Osteoblast (primary cell): ENCODE data around the gene TSPAN15. TPM values are rescaled to one million over a fixed set of nuclear protein-coding genes. Genes with fewer than 3 reads are reported as not detected.

Source experiments
- DNase-seq: peaks from one replicate; pipeline ENCODE4 v3.0.0; 2011; ENCODE audit warnings: low spot score, mixed read lengths; ENCODE audit not compliant: insufficient read length; ENCODE audit errors: missing footprints
- H2AFZ ChIP-seq: 2 replicates; pipeline ENCODE4 v1.6.0; 2011; ENCODE audit warnings: mild to moderate bottlenecking, low read length
- H3K27ac ChIP-seq: 2 replicates; pipeline ENCODE4 v1.5.1; 2011; ENCODE audit warnings: mild to moderate bottlenecking, low read depth, low read length, moderate library complexity
- H3K27me3 ChIP-seq: 2 replicates; pipeline ENCODE4 v1.6.0; 2012; ENCODE audit warnings: mild to moderate bottlenecking, control low read depth, inconsistent platforms, low read length, moderate library complexity; ENCODE audit not compliant: insufficient read depth
- H3K36me3 ChIP-seq: 2 replicates; pipeline ENCODE4 v1.5.1; 2011; ENCODE audit warnings: mild to moderate bottlenecking, low read length, control low read depth, moderate library complexity; ENCODE audit not compliant: insufficient read depth
- H3K4me1 ChIP-seq: 2 replicates; pipeline ENCODE4 v1.5.1; 2011; ENCODE audit warnings: mild to moderate bottlenecking, low read length, control low read depth, moderate library complexity; ENCODE audit not compliant: insufficient read depth
- H3K4me2 ChIP-seq: 2 replicates; pipeline ENCODE4 v1.6.0; 2011; ENCODE audit warnings: mild to moderate bottlenecking, low read length; ENCODE audit not compliant: insufficient read depth
- H3K4me3 ChIP-seq: fragments of 200-600 bp; sonication (generic); 3 replicates; pipeline ENCODE4 v1.5.1; 2012; ENCODE audit warnings: mild to moderate bottlenecking, low read length, inconsistent platforms; ENCODE audit not compliant: insufficient read depth
- H3K79me2 ChIP-seq: 2 replicates; pipeline ENCODE4 v1.6.0; 2012; ENCODE audit warnings: mild to moderate bottlenecking, low read length, control low read depth, inconsistent platforms; ENCODE audit not compliant: insufficient read depth
- H3K9me3 ChIP-seq: 2 replicates; pipeline ENCODE4 v1.5.1; 2011; ENCODE audit warnings: low read depth, low read length, control low read depth
- H4K20me1 ChIP-seq: 2 replicates; pipeline ENCODE4 v1.6.0; 2012; ENCODE audit warnings: mild to moderate bottlenecking, low read length, control low read depth; ENCODE audit not compliant: insufficient read depth
- total RNA-seq: library from RNA; depleted of rRNA; stranded (reverse); fragments of >200 nt; gene quantifications from 2 replicates; pipeline ENCODE4 v1.2.3, GENCODE V29; 2012
- TF ChIP-seq, protein P1 (sequence below): IDR thresholded peaks from 2 replicates; pipeline ENCODE4 v1.5.1; 2011; ENCODE audit warnings: mild to moderate bottlenecking, low read depth, low read length, moderate library complexity; ENCODE audit errors: extremely low read depth

Gene TSPAN15
- total RNA-seq, 1 donor, result 0.72 TPM

DNA sequence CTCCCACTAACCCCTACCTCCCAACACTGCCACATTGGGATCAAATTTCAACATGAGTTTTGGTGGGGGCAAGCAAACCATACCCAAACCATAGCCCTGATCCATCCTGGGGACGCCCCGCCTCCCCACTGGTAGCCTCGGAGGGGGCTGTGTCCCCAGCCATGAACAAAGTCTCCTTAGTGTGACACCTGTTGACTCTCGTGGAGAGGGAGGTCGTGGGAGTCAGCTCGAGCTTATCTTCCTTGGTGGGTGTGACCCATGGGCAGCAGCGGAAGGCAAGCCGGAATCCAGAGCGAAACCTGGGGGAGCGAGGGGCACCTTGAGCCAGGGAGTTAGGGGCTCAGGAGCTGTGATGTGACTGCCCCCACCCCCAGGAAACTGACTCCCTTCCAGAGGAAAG is 46.5 kb upstream of the TSPAN15 start:
- Histone ChIP-seq H3K36me3 (peaks cover 31% of the 10 kb centered on the region), H3K9me3 (no peaks in the 10 kb centered on the region), H3K4me3 (no peak overlapping the region), H2AFZ (no peak overlapping the region), H4K20me1 (no peaks in the 10 kb centered on the region), H3K27me3 (no peaks in the 10 kb centered on the region), H3K79me2 (peaks cover under 1% of the 10 kb centered on the region), H3K27ac (no peak overlapping the region), H3K4me2 (no peak overlapping the region), H3K4me1 (peaks cover 43% of the 10 kb centered on the region)
- no peak for DNase-seq
- TF ChIP-seq, protein P1, sequence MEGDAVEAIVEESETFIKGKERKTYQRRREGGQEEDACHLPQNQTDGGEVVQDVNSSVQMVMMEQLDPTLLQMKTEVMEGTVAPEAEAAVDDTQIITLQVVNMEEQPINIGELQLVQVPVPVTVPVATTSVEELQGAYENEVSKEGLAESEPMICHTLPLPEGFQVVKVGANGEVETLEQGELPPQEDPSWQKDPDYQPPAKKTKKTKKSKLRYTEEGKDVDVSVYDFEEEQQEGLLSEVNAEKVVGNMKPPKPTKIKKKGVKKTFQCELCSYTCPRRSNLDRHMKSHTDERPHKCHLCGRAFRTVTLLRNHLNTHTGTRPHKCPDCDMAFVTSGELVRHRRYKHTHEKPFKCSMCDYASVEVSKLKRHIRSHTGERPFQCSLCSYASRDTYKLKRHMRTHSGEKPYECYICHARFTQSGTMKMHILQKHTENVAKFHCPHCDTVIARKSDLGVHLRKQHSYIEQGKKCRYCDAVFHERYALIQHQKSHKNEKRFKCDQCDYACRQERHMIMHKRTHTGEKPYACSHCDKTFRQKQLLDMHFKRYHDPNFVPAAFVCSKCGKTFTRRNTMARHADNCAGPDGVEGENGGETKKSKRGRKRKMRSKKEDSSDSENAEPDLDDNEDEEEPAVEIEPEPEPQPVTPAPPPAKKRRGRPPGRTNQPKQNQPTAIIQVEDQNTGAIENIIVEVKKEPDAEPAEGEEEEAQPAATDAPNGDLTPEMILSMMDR, result no peak

DNA sequence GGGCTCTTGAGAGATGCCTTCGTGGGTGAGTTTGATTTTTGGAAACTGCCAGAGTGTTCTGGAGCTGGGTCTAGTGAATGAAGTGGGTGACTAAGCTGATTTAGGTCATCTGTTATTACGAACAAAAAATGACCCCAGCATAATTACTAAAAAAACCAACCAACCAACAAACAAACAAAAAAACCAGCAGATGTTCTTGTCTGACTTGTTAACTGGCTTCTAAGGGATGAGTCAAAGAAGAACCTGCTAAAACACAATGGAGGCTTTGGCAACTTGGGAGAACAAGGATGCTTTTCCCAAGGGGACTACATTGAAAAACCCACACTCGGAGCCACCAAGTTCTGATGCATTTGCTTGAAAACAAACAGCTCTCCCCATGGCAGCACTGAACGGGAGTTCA is 46.0 kb upstream of the TSPAN15 start:
- Histone ChIP-seq H3K79me2 (no peaks in the 10 kb centered on the region), H3K27ac (peak overlapping the region; percentile 28), H3K9me3 (no peaks in the 10 kb centered on the region), H3K4me3 (no peak overlapping the region), H3K36me3 (peaks cover 26% of the 10 kb centered on the region), H3K4me2 (no peak overlapping the region), H3K27me3 (no peaks in the 10 kb centered on the region), H4K20me1 (no peaks in the 10 kb centered on the region), H2AFZ (no peak overlapping the region), H3K4me1 (peaks cover 43% of the 10 kb centered on the region)
- TF ChIP-seq, protein P1, result no peak
- no peak for DNase-seq

DNA sequence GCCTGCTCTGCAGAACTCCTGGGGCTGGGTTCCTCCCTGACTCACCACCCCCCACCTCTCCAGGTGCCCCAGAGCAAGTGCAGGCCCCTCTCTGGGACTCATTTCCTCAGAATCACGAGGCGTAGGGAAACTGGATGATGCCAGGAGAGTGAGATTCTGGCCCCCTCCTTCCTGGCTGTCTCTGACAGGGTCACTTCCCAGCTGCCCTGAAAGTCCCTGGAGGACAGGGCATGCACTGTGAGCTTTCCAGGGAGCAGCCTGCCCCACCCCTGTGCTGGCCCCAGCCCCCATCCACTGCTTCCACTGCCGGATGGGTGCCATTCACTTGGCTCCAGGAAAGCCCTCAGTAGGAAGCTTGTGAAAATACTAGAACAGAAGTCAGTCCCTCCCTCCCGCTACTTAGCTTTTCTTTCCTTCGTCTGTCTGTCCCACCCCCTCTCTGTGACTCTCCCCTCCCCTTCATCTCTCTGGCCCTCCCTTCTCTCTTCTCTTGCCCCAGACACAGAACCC is 44.9 kb upstream of the TSPAN15 start:
- Histone ChIP-seq H3K27me3 (no peaks in the 10 kb centered on the region), H4K20me1 (no peaks in the 10 kb centered on the region), H3K9me3 (no peaks in the 10 kb centered on the region), H3K36me3 (peaks cover 16% of the 10 kb centered on the region), H2AFZ (no peak overlapping the region), H3K4me3 (no peak overlapping the region), H3K4me1 (peaks cover 43% of the 10 kb centered on the region), H3K79me2 (no peaks in the 10 kb centered on the region), H3K4me2 (no peak overlapping the region), H3K27ac (no peak overlapping the region)
- TF ChIP-seq, protein P1, result no peak
- no peak for DNase-seq

DNA sequence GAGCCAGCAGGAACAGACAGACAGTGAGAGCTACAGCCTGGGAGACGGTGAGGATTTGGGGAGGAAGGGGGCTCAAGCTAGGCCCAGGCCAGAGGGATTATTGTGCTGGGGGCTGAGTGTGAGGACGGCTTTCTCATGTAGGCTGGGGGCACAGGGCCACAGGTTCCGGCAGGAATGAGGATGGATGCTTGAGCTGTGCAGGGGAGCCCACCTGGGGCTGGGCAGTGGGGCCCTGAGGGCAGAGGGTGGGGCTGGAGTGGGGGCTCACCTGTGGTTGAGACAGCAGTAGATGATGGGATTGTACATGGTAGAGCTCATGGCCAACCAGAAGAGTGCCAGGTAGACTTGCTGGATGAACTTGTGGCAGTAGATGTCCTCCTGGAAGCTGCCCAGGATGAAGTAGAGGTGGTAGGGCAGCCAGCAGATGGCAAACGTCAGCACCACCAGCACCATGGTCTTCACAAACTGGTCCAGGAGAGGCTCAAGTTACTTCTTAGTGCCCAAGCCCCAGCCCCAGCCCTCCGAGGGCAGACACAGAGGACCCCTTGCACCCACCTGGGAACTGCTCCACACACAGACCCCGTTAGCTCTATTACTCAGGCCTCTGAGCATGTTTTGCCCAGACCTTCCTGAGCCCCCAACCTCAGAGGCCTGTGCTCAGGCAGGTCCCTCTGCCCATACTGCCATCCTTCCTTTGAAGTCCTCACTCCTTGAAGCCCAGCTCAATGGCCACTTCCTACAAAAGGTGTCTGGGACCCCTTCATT is 44.3 kb upstream of the TSPAN15 start:
- H3K27ac ChIP-seq, result no peak overlapping the region
- H3K27me3 ChIP-seq, result no peaks in the 10 kb centered on the region
- H3K36me3 ChIP-seq, result peaks cover 14% of the 10 kb centered on the region
- no peaks in the 10 kb centered on the region for H3K79me2 ChIP-seq
- TF ChIP-seq, protein P1, result no peak
- no peaks in the 10 kb centered on the region for H3K9me3 ChIP-seq
- peaks cover 43% of the 10 kb centered on the region for H3K4me1 ChIP-seq
- no peak overlapping the region for H3K4me2 ChIP-seq
- no peak overlapping the region for H2AFZ ChIP-seq
- no peak for DNase-seq
- H3K4me3 ChIP-seq, result no peak overlapping the region
- H4K20me1 ChIP-seq, result no peaks in the 10 kb centered on the region
